ENCODE results near the gene ALOX12B. TPM values are rescaled to one million over a fixed set of nuclear protein-coding genes. Genes with fewer than 3 reads are reported as not detected.
"Not testable (repeated sequence)": the region's sequence is repeated elsewhere in the genome, so short reads cannot be mapped to it uniquely, and the experiment has no call there.

ALOX12B gene
- total RNA-seq, 1 donor from 2014 or later, result 1.4 TPM

DNA sequence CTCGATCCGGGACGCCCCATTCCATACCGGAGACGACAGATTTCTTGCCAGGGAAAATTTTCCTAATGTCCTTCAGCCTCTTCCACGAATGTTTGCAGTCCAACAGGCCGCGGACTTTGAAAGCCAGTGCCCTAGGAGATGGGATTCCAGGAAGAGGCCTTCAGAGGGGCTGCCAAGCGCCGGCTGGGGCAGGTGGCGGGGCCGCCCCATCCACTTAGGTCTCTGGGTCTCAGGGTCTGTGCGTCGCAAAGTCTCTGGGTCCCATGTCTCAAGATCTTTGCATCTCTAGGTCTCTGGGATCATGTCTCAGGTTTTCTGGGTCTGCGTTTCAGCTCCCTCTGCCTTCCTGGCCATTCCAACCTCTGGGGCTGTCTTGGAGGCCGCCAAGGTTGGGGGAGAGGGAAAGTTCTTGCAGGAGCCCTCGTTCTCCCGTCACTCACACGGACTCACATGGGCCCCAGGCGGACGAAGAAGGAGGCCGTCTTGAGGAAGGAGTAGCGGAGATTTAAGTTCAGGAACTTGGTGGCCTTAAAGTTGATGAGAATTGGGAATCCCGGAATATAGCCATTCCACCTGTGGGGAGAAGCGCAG is 7.2 kb downstream of the ALOX12B start:
- POLR2A ChIA-PET, result interaction anchor here (1.2 to 2.4 kb wide), 5 partner anchors 10 to 93 kb away, joined by 3 to 20 read pairs (median 12); partner anchors contain the start of gene ALOXE3
- Mint-ChIP-seq H3K36me3 (ENCODE audit: low read depth) (no peaks in the 10 kb centered on the region), H3K4me3 (peak overlapping the region; percentile 89), H3K27ac (peak overlapping the region; percentile 83), H3K27me3 (peaks cover 6% of the 10 kb centered on the region), H3K4me1 (peaks cover 14% of the 10 kb centered on the region), H3K9me3 (no peaks in the 10 kb centered on the region)
- ATAC-seq (ENCODE audit: low read depth) (no peak), DNase-seq (no peak)
- TF ChIP-seq, protein P1, sequence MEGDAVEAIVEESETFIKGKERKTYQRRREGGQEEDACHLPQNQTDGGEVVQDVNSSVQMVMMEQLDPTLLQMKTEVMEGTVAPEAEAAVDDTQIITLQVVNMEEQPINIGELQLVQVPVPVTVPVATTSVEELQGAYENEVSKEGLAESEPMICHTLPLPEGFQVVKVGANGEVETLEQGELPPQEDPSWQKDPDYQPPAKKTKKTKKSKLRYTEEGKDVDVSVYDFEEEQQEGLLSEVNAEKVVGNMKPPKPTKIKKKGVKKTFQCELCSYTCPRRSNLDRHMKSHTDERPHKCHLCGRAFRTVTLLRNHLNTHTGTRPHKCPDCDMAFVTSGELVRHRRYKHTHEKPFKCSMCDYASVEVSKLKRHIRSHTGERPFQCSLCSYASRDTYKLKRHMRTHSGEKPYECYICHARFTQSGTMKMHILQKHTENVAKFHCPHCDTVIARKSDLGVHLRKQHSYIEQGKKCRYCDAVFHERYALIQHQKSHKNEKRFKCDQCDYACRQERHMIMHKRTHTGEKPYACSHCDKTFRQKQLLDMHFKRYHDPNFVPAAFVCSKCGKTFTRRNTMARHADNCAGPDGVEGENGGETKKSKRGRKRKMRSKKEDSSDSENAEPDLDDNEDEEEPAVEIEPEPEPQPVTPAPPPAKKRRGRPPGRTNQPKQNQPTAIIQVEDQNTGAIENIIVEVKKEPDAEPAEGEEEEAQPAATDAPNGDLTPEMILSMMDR (IDR thresholded peaks at IDR 0.05), result no peak
- intact Hi-C loops (cut with micrococcal nuclease), result loop anchor here (1.0 kb wide), 2 partner anchors 11 to 30 kb away; no protein-coding TSS in a partner anchor
- CTCF ChIA-PET, result interaction anchor here (1.1 to 8.7 kb wide), 7 partner anchors 12 to 219 kb away, joined by 3 to 112 read pairs (median 17); no protein-coding TSS in a partner anchor

DNA sequence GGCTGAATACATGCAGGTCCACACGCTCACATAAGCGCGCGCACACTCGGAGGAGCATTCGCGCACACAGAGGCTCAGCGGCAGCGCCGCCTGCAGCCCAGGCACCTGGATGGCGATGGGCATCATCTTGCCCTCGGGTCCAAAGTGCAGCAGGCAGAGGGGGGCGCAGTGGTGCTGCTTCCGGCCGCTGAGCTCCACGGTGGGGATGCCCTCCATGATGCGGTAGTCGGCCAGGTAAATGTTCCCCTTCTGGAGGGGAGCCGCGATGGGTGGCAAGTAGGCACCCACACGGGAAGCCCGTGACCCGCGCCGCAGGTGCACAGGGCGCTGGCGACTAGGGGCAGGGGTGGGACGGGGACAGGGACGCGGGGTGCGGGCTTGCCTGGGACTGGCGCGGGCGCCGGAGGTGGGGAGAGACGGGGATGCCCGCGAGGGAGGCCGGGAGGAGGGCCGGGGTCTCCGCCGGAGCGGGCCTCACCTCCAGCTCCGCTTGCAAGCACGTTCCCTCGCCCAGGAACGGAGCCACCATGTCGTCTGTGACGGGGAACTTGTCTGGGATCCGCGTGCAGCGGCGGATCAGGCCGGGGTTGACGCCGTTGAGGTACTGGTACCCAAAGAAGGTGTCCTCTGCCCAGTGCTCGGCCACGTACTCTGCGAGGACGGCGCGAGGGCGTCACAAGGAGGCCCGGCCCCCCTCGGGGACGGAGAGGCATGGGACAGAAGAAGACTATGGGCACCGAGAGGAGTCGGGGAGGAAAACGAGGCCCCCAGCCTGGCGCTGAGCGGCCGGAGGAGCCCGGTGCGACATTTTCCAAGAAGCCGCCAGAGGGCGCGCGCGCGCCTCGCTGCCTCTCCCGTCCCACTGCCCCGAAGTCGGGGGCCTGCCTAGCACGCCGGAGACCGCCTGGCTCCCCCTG is 8.0 kb downstream of the ALOX12B start:
- POLR2A ChIA-PET, result interaction anchor here (0.5 to 2.4 kb wide), 14 partner anchors 11 to 216 kb away, joined by 3 to 20 read pairs (median 4); partner anchors contain the start of genes ALOXE3, CTC1 and SLC25A35
- ATAC-seq (ENCODE audit: low read depth) (peak; percentile 85), DNase-seq (peak; percentile 82)
- Mint-ChIP-seq H3K27me3 (peaks cover 13% of the 10 kb centered on the region), H3K4me1 (peaks cover 17% of the 10 kb centered on the region), H3K9me3 (no peaks in the 10 kb centered on the region), H3K4me3 (peak overlapping the region; percentile 89), H3K27ac (peak overlapping the region; percentile 83), H3K36me3 (ENCODE audit: low read depth) (no peaks in the 10 kb centered on the region)
- TF ChIP-seq, protein P1 (IDR thresholded peaks at IDR 0.05), result no peak
- intact Hi-C loops (cut with micrococcal nuclease), result loop anchor here (1.0 to 5.0 kb wide), 6 partner anchors 12 to 303 kb away; partner anchors contain the start of gene RPL26
- CTCF ChIA-PET, result interaction anchor here (0.6 to 8.7 kb wide), 17 partner anchors 9 to 217 kb away, joined by 3 to 112 read pairs (median 5); partner anchors contain the start of genes ALOX12B, ALOXE3, SLC25A35 and VAMP2

DNA sequence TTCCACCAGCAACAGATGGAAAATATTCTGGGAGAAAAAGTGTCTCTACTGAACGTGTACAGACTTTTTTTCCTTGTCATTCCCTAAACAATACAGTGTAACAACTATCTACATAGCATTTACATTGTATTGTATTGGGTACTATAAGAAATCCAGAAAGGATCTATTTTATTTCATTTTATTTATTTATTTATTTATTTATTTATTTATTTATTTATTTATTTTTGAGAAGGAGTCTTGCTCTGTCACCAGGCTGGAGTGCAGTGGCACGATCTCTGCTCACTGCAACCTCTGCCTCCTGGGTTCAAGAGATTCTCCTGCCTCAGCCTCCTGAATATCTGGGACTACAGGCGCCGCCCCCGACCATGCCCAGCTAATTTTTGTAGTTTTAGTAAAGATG is 9.6 kb downstream of the ALOX12B start:
- not testable (repeated sequence) for H3K4me3 Mint-ChIP-seq; H3K9me3 Mint-ChIP-seq; ATAC-seq (ENCODE audit: low read depth); DNase-seq; H3K27ac Mint-ChIP-seq; H3K36me3 Mint-ChIP-seq (ENCODE audit: low read depth)
- POLR2A ChIA-PET, result interaction anchor here (0.6 to 2.4 kb wide), 2 partner anchors 95 to 191 kb away, joined by 4 to 20 read pairs; no protein-coding TSS in a partner anchor
- CTCF ChIA-PET, result interaction anchor here (2.0 to 8.7 kb wide), 4 partner anchors 14 to 41 kb away, joined by 17 to 112 read pairs (median 34); partner anchors contain the start of gene ALOXE3
- peaks cover 25% of the 10 kb centered on the region for H3K27me3 Mint-ChIP-seq
- H3K4me1 Mint-ChIP-seq, result peaks cover 33% of the 10 kb centered on the region
- intact Hi-C loops (cut with micrococcal nuclease), result loop anchor here (2.0 to 5.0 kb wide), 2 partner anchors 17 to 304 kb away; partner anchors contain the start of gene RPL26

DNA sequence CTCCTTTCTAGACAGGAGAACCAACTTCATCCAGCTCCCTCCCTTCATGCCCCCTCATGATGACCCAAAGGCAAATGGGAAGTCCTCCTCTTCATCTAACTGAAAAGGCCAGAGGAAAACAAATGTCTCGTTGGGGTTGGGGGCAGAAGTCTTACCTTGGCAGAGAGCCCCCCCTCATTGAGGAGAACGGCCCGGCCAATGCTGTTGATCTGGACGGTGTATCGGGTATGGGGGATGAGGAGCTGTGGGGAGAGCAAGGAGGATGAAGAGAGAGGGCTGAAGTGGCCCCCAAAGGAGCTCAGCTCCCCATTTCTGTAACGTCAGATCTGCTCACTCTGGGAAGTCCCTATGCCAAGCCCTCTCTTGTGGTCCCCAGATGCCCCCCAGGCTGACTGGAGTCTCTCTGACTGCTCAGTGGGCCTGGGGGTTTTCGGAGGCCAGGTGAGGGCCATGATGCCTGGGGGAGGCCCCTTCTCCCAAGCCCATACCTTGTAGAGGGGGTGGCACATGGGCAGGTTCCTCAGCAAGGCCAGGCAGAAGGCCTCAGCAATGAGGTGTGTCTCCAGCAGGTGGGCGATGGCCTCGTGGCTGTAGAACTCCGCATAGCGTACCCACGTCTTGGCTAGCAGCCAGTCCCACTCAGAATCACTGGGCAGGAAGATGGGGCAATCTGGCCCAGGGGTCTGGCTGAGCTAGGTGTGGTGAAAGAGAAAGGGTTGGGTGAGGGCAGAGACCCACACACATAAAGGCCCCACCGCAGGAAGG is 10.8 kb downstream of the ALOX12B start:
- ATAC-seq (ENCODE audit: low read depth), result no peak
- Mint-ChIP-seq H3K27ac (no peak overlapping the region), H3K4me1 (peaks cover 40% of the 10 kb centered on the region), H3K9me3 (no peaks in the 10 kb centered on the region), H3K27me3 (peaks cover 33% of the 10 kb centered on the region), H3K4me3 (no peak overlapping the region), H3K36me3 (ENCODE audit: low read depth) (no peaks in the 10 kb centered on the region)
- CTCF ChIA-PET, result interaction anchor here (1.1 to 8.7 kb wide), 6 partner anchors 14 to 80 kb away, joined by 3 to 112 read pairs (median 6); no protein-coding TSS in a partner anchor
- DNase-seq, result no peak
- TF ChIP-seq, protein P1 (IDR thresholded peaks at IDR 0.05), result no peak
- intact Hi-C loops (cut with micrococcal nuclease), result loop anchor here (5.0 kb wide), 1 partner anchor 306 kb away; the partner anchor contains the start of gene RPL26
- POLR2A ChIA-PET, result interaction anchor here (0.6 to 0.8 kb wide), 2 partner anchors 612 to 887 kb away, joined by 4 to 6 read pairs; no protein-coding TSS in a partner anchor
